ENCODE results near the gene MRPS10.

Gene MRPS10

GRCh38 chr6:42217519-42218367 is at the start of gene MRPS10:
MRPS10 (minus strand) TSS chr6:42217861; CDS start chr6:42217849, 12 bp downstream.
- DNase-seq (ENCODE audit: low read depth), result peak; percentile 84

DNA sequence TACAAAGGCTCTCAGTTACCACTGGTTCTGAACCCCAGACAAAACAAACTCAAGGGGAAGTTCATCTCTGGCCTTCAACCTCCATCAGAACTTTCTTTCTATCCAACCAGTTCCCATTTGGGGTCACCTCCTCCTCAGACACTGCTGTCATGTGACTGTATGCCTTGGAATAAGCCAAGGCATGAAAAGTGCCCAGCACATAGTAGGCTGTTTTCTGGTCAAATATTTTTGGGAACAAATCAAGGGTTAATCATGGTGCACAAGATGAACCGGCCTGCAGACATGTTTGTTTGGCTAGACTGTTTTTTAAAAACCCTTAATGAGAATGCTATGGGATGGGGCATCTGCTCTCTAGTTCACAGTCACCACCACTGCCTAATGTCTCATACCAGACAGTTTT is 48.9 kb upstream of the MRPS10 start:
- no peak for DNase-seq (ENCODE audit: low read depth)

GRCh38 chr6:42264852-42265390 is 47.3 kb upstream of the MRPS10 start:
- DNase-seq (ENCODE audit: low read depth), result no peak

- DNase-seq (ENCODE audit: low read depth), result no peak
Observed at GRCh38 chr6:42264162-42264851, 46.6 kb upstream of the MRPS10 start.

- DNase-seq (ENCODE audit: low read depth), result no peak
Observed at GRCh38 chr6:42263165-42263728, 45.6 kb upstream of the MRPS10 start.

DNA sequence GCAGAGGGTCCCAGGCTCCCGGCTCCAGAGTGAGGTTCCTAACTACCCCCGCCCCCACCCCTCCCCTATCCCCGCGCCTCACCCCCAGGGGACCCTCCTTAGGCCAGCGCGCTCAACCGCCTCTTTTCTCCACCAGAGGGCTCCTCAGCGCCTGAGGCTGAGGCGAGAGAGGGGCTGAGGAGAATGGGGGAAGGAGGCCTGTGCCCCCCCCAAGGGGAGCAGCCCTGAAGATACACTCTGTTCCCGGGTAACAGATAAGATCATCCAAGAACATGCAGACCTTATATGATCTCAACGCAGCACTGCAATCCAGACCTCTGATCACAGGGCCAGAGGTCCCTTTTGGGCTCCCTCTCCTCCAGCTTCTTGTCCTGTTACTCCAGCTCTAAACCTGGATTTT is 43.3 kb upstream of the MRPS10 start:
- DNase-seq (ENCODE audit: low read depth), result no peak

DNA sequence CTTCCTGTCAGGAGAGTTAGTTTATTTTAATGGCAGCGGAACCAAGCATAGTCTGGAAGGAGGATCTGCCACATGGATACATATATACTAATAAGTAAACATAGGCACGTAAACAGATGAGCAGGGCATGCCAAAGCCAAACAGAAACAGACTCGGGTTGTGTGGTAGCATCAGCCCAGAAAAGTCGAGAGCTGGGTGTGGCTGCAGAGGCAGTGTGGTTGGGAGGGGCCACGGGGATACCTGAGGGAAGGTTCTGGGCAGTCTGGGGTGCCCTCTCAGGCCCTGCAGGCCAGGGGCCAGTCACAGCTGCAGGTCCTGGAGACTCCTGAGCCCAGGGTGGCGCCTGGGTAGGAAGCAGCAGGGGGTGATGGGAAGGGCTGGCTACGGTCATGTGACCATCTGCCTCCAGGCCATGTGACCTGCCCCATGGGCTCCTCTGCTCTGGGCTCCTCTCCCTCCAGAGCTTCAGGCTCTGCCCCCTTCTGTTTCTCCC is 42.8 kb upstream of the MRPS10 start:
- DNase-seq (ENCODE audit: low read depth), result no peak

DNA sequence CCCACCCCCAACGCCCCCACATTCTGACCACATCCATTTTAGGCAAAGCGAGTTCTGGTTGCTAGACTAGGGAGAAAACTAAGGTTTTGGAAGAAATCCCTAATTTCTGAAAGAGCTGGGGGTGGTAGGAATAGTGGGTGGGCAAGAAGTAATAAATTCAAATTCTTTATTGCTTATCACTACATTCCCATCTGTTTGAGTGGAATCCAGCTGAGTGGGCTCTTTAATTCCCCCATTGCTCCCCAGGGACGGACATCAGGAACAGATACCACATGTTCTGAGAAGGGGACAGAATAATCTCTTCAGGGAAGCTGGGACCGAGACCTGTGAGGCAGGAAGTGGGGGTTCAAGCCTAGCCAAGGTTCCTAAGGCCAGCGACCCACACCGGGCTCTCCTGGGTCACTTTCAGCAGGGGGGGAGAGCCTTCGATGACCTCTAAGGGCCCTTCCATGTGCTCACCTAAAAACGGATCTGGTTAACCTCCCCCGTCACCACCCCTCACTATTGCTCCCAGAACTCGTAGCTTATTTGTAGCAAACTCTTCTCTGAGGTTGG is 42.3 kb upstream of the MRPS10 start:
- DNase-seq (ENCODE audit: low read depth), result no peak

GRCh38 chr6:42259286-42259685 is 41.6 kb upstream of the MRPS10 start:
- no peak for DNase-seq (ENCODE audit: low read depth)

GRCh38 chr6:42257614-42258013 is 40.0 kb upstream of the MRPS10 start:
- no peak for DNase-seq (ENCODE audit: low read depth)

DNA sequence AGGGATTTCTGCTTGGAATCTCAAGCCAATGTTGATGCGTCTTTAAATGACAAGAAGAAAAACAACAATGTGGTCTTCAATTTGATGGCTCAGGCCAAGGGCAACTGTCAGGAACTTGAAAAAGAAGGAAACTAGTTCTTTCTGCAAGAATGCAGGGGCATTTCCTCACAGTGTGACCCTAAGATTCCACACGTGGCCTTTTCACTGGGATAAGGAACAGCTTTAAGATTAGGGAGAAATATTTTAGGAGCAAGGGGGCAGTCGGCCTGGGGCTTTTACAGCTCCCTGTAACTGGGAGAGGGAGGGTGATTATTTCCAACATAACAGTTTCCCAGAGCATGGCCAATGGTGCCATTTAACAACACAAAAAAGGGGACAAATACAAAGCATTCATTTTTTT is 39.4 kb upstream of the MRPS10 start:
- DNase-seq (ENCODE audit: low read depth), result no peak

- DNase-seq (ENCODE audit: low read depth), result no peak
Observed at GRCh38 chr6:42255050-42255449, 37.4 kb upstream of the MRPS10 start.

GRCh38 chr6:42254505-42254904 is 36.8 kb upstream of the MRPS10 start:
- DNase-seq (ENCODE audit: low read depth), result no peak

DNA sequence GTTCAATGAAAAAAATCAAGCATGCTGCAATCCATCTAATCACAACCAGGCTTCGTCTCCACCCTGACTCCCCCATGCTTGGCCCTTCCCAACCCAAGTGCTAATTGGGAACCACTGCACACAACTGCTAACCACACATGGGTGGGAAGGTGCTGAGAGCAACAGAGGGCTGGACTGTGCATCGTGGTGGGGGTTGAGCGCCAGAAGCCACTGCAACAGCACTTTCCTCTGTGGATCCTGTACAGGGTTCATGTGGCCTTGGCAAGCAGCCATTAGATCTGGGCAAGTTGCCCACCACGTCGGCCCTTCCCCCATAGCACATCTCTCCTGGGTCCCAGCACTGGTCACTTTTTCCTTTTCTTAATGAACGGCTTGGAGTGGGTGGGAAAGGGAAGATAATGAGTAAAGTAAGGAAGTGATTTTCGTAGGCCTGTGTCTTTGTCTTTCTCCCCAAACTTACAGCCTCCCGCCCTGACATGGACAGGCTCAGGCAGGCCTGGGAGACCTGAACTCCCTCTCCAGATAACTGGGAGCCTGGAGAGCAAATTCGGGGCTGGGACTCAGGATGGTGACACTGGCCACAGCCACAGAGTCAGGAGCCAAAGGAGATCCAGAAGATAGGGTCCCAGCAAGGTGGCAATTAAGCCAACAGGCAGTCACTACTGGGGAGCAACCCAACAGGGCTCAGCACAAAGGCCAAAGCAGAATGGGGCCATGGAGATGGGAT is 34.4 kb upstream of the MRPS10 start:
- peak; percentile 35 for DNase-seq (ENCODE audit: low read depth)

DNA sequence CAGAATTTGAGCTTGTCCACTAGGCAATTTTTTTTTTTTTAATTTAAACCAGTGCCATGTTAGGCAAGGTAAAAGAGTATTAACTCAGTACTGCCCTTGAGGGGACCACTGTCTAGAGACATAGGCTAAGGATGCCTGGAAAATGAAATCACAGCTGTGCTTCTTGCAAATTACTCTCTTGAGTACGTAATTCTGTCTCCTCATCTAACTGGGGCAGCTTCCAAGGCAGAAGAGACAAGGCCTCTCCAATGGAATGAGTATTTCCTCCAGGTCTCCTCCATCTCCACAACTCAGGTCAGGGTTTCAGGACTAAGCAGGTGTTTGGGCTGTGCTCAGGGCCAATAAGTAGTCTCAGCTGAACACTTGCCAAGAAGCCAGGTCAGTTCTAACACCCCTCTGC is 33.8 kb upstream of the MRPS10 start:
- peak; percentile 28 for DNase-seq (ENCODE audit: low read depth)

- DNase-seq (ENCODE audit: low read depth), result no peak
Observed at GRCh38 chr6:42250274-42250931, 32.7 kb upstream of the MRPS10 start.

DNA sequence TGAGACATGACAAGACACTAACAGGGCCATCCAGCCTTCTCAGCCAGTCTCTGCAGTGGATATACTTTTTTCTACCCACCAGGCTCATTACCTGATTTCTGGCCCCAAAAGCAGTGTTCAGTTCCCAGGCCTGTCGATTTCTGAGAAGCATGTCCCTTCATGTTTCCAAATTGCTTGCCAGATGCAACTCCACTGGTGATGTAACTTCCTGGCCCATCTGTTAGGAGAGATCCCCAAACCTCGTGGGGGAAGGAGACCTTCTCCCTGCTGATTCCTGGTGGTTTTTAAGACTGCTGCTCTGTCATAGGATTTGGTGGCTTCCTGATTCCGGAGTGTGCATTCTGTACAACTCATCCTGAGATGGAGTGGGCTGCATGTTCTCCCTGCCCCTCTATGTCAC is 31.6 kb upstream of the MRPS10 start:
- no peak for DNase-seq (ENCODE audit: low read depth)

DNA sequence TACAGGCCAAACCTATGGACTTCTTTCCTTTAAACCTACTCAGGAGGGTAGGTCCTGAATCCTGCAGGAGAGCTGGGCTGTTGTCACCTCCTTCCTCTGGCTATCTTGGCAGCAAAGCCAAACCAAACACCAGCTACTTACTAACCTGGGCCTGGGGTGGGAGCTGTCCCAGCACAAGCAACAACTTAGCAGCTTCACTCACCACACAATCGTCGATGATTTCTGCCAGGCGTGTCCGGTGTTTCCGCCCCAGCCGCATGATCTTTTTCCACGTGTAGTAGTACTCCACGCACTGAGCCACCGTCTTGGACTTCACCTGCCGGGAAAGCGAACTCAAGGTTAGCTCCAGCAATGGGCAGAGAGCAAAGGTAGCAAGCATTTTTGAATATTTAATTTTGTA is 25.4 kb upstream of the MRPS10 start:
- no peak for DNase-seq (ENCODE audit: low read depth)

DNA sequence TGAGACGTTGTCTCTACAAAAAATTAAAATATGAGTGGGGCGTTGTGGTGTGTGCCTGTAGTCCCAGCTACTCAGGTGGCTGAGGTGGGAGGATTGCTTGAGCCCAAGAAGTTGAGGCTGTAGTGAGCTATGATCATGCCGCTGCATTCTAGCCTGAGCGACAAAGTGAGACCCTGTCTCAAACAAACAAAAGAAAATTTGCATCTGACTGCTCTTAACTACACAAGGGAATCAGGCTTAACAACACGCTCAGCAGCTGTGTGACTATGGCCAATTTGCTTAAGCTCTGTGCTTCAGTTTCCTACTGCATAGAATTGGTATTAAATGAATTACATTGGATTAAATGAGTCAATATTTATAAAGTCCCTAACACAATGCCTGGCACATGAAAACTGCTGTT is 24.3 kb upstream of the MRPS10 start:
- DNase-seq (ENCODE audit: low read depth), result no peak

GRCh38 chr6:42239736-42240375 is 22.2 kb upstream of the MRPS10 start:
- peak; percentile 57 for DNase-seq (ENCODE audit: low read depth)

- no peak for DNase-seq (ENCODE audit: low read depth)
Observed at GRCh38 chr6:42239333-42239732, 21.7 kb upstream of the MRPS10 start.
